Erythroblast (primary cell): ENCODE measurements around the gene ULK4.
"Not testable (repeated sequence)": the region's sequence is repeated elsewhere in the genome, so short reads cannot be mapped to it uniquely, and the experiment has no call there.

ENCODE experiments used
- GATA1 ChIP-seq: IDR thresholded peaks from 2 replicates; pipeline ENCODE4 v1.6.1; 2011; ENCODE audit warnings: low read depth, mild to moderate bottlenecking, control low read depth, low read length, moderate library complexity
- POLR2A ChIP-seq: IDR thresholded peaks from 2 replicates; pipeline ENCODE4 v1.6.1; 2011; ENCODE audit warnings: mild to moderate bottlenecking, low read length

DNA sequence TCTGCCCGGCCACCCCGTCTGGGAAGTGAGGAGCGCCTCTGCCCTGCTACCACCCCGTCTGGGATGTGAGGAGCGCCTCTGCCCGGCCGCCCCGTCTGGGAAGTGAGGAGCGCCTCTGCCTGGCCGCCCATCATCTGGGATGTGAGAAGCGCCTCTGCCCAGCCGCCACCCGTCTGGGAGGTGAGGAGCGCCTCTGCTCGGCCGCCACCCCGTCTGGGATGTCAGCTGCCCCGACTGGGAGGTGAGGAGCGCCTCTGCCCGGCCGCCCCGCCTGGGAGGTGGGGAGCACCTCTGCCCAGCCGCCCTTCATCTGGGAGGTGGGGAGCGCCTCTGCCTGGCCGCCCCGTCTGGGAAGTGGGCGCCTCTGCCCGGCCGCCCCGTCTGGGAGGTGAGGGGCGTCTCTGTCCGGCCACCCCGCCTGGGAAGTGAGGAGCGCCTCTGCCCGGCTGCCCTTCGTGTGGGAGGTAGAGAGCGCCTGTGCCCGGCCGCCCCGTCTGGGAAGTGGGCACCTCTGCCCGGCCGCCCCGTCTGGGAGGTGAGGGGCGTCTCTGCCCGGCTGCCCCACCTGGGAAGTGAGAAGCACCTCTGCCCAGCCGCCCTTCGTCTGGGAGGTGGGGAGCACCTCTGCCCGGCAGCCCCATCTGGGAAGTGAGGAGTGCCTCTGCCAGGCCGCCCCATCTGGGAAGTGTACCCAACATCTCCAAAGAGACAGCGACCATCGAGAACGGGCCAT lies 120.8 kb downstream of the ULK4 start:
- not testable (repeated sequence) for TF ChIP-seq POLR2A, GATA1
